IMR-90 (cell line): ENCODE results near the gene C12orf75. TPM values are rescaled to one million over a fixed set of nuclear protein-coding genes. Genes with fewer than 3 reads are reported as not detected.
A peak's percentile ranks its signal among the peaks of the same experiment; 100 is the strongest.

ENCODE experiments used
- ATAC-seq: fragments of 200-7000 bp; cut with Tn5 transposase; 2 replicates; pipeline ENCODE4 v1.9.1; 2020; ENCODE audit warnings: low read depth, mild to moderate bottlenecking, moderate library complexity
- BruUV-seq: library from RNA; stranded (reverse); fragments of 400-500 nt; replicated peaks from 2 replicates; lab custom pipeline; 2021; lab: Mats Ljungman, UMichigan
- CTCF ChIA-PET: fragments of 300-600 bp; formaldehyde crosslinking; extraction: SDS; loops from one replicate; lab custom pipeline; 2021; ENCODE audit warnings: antibody characterized with exemption; lab: Yijun Ruan, JAX
- POLR2A ChIA-PET: fragments of 300-600 bp; sonication (Branson Sonifier 250); formaldehyde crosslinking; loops from one replicate; lab custom pipeline; 2022; ENCODE audit warnings: antibody characterized with exemption; ENCODE audit not compliant: unreplicated experiment; lab: Charles Lee
- DNase-seq: peaks from one replicate; pipeline ENCODE4 v3.0.0; 2013
- H2AFZ ChIP-seq: replicated peaks from 2 replicates; pipeline ENCODE3; 2013; ENCODE audit warnings: low read length, mild to moderate bottlenecking; ENCODE audit not compliant: poor library complexity
- H2AK5ac ChIP-seq: 2 replicates; pipeline ENCODE4 v1.6.1; 2013; ENCODE audit warnings: low read depth, low read length, inconsistent platforms
- H2AK9ac ChIP-seq: replicated peaks from 2 replicates; pipeline ENCODE3; 2013; ENCODE audit warnings: mild to moderate bottlenecking, low read depth, low read length, moderate library complexity; ENCODE audit not compliant: poor library complexity
- H2BK120ac ChIP-seq: 2 replicates; pipeline ENCODE4 v1.6.1; 2013; ENCODE audit warnings: low read depth, low read length, inconsistent platforms
- H2BK15ac ChIP-seq: 3 replicates; pipeline ENCODE4 v1.6.1; 2013; ENCODE audit warnings: low read depth, low read length, inconsistent platforms
- H2BK20ac ChIP-seq: 2 replicates; pipeline ENCODE4 v1.6.1; 2013; ENCODE audit warnings: low read depth, mild to moderate bottlenecking, inconsistent platforms, low read length, moderate library complexity
- H2BK5ac ChIP-seq: 2 replicates; pipeline ENCODE4 v1.6.1; 2013; ENCODE audit warnings: mild to moderate bottlenecking, low read depth, low read length, inconsistent platforms; ENCODE audit not compliant: poor library complexity, severe bottlenecking
- H3K14ac ChIP-seq: replicated peaks from 2 replicates; pipeline ENCODE4 v1.6.1; 2013; ENCODE audit warnings: low read depth, low read length, inconsistent platforms
- H3K18ac ChIP-seq: 2 replicates; pipeline ENCODE4 v1.6.1; 2013; ENCODE audit warnings: low read depth, low read length, control low read depth
- H3K23ac ChIP-seq: 2 replicates; pipeline ENCODE4 v1.6.1; 2013; ENCODE audit warnings: low read depth, low read length, inconsistent platforms
- H3K27ac ChIP-seq: 2 replicates; pipeline ENCODE4 v1.5.1; 2013; ENCODE audit warnings: mild to moderate bottlenecking, control low read depth, low read length; ENCODE audit not compliant: insufficient read depth
- H3K27me3 ChIP-seq: 2 replicates; pipeline ENCODE4 v1.6.1; 2013; ENCODE audit warnings: low read length; ENCODE audit not compliant: control insufficient read depth, insufficient read depth
- H3K36me3 ChIP-seq: 2 replicates; pipeline ENCODE4 v1.6.1; 2013; ENCODE audit warnings: low read length, mixed read lengths; ENCODE audit not compliant: control insufficient read depth, insufficient read depth
- H3K4ac ChIP-seq: 2 replicates; pipeline ENCODE4 v1.6.1; 2013; ENCODE audit warnings: low read depth, low read length, inconsistent platforms
- H3K4me1 ChIP-seq: 2 replicates; pipeline ENCODE4 v1.6.1; 2013; ENCODE audit warnings: low read length, mixed read lengths; ENCODE audit not compliant: control insufficient read depth, insufficient read depth
- H3K4me2 ChIP-seq: 2 replicates; pipeline ENCODE4 v1.6.1; 2013; ENCODE audit warnings: low read depth, mild to moderate bottlenecking, control low read depth, low read length, moderate library complexity
- H3K4me3 ChIP-seq: 2 replicates; pipeline ENCODE4 v1.5.1; 2013; ENCODE audit warnings: low read depth, mild to moderate bottlenecking, control low read depth, low read length, moderate library complexity; ENCODE audit not compliant: insufficient read depth
- H3K56ac ChIP-seq: 2 replicates; pipeline ENCODE4 v1.6.1; 2013; ENCODE audit warnings: low read length, inconsistent platforms; ENCODE audit not compliant: insufficient read depth; ENCODE audit errors: extremely low read depth
- H3K79me1 ChIP-seq, 2 experiments: 2 replicates each; pipeline ENCODE4 v1.6.1; 2013; ENCODE audit warnings: low read length in 2 of 2, inconsistent platforms in 1 of 2, low read depth in 1 of 2
- H3K9ac ChIP-seq: 2 replicates; pipeline ENCODE4 v1.6.1; 2013; ENCODE audit warnings: low read depth, low read length, control low read depth
- H3K9me1 ChIP-seq: 2 replicates; pipeline ENCODE4 v1.6.1; 2013; ENCODE audit warnings: low read length, inconsistent platforms; ENCODE audit not compliant: insufficient read depth
- H3K9me3 ChIP-seq: 2 replicates; pipeline ENCODE4 v1.6.1; 2013; ENCODE audit warnings: low read length; ENCODE audit not compliant: control insufficient read depth, insufficient read depth
- H4K20me1 ChIP-seq: 2 replicates; pipeline ENCODE4 v1.6.1; 2013; ENCODE audit warnings: low read length, inconsistent platforms; ENCODE audit not compliant: insufficient read depth
- H4K5ac ChIP-seq: 2 replicates; pipeline ENCODE4 v1.6.1; 2013; ENCODE audit warnings: mild to moderate bottlenecking, low read depth, low read length, control low read depth
- H4K8ac ChIP-seq, 2 experiments: 2 replicates each; pipeline ENCODE4 v1.6.1; 2013; ENCODE audit warnings: low read depth in 2 of 2, low read length in 2 of 2, control low read depth in 1 of 2, inconsistent platforms in 1 of 2
- H4K91ac ChIP-seq: 2 replicates; pipeline ENCODE4 v1.6.1; 2013; ENCODE audit warnings: low read depth, low read length, inconsistent platforms; ENCODE audit not compliant: insufficient read depth
- CHD1 ChIP-seq: IDR thresholded peaks from 2 replicates; pipeline ENCODE4 v1.6.1; 2012; ENCODE audit warnings: low read depth, low read length, improper control_type of control experiment
- FOS ChIP-seq: fragments of 150-350 bp; IDR thresholded peaks from 2 replicates; pipeline ENCODE4 v1.6.1; 2016; ENCODE audit warnings: low read depth, low read length
- MAFK ChIP-seq: IDR thresholded peaks from 2 replicates; pipeline ENCODE4 v1.6.1; 2012; ENCODE audit warnings: low read depth, low read length, improper control_type of control experiment
- MAZ ChIP-seq: IDR thresholded peaks from 2 replicates; pipeline ENCODE4 v1.6.1; 2012; ENCODE audit warnings: low read depth, mild to moderate bottlenecking, low read length, improper control_type of control experiment, moderate library complexity, borderline replicate concordance
- MXI1 ChIP-seq: IDR thresholded peaks from 2 replicates; pipeline ENCODE4 v1.6.1; 2012; ENCODE audit warnings: low read depth, mild to moderate bottlenecking, low read length, moderate library complexity, borderline replicate concordance
- POLR2A ChIP-seq: IDR thresholded peaks from 2 replicates; pipeline ENCODE4 v1.6.1; 2012; ENCODE audit warnings: mild to moderate bottlenecking, low read depth, low read length
- RAD21 ChIP-seq: IDR thresholded peaks from 2 replicates; pipeline ENCODE4 v1.6.1; 2012; ENCODE audit warnings: low read length, improper control_type of control experiment
- RCOR1 ChIP-seq: IDR thresholded peaks from 2 replicates; pipeline ENCODE4 v1.6.1; 2012; ENCODE audit warnings: mild to moderate bottlenecking, low read length, improper control_type of control experiment; ENCODE audit not compliant: insufficient replicate concordance
- WGBS, 2 experiments: methylation state at CpG; one replicate each; pipeline versions ENCODE4 v1.1.5 to v1.1.7; 2013; ENCODE audit warnings: missing lambda C conversion rate in 2 of 2; ENCODE audit not compliant: insufficient read length in 1 of 2; ENCODE audit errors: extremely low coverage in 2 of 2; 5-methylcytosine and 5-hydroxymethylcytosine counted together
- dilution Hi-C: fragments of 300-500 bp; cut with HindIII; formaldehyde crosslinking; loops from one replicate; pipeline ENCODE4 v1.14.3; 2018; ENCODE audit warnings: low sequenced_read_pairs; ENCODE audit not compliant: unreplicated experiment
- in situ Hi-C: fragments of 300-500 bp; cut with MboI; formaldehyde crosslinking; loops from 3 replicates; pipeline ENCODE4 v1.14.3; 2019; ENCODE audit warnings: low sequenced_read_pairs, inconsistent platforms, mixed read lengths
- intact Hi-C: fragments of 100-400 bp; cut with micrococcal nuclease; formaldehyde crosslinking; loops from 2 replicates; pipeline ENCODE4 v1.10.0; 2022
- polyA plus RNA-seq, 3 experiments: library from polyadenylated mRNA; depleted of rRNA; stranded (reverse); fragments of >200 nt; gene quantifications; 2 replicates each; pipeline ENCODE4 v1.2.3, GENCODE V29; 2012; ENCODE audit warnings: low replicate concordance in 1 of 3
- total RNA-seq: library from RNA; depleted of rRNA; stranded (reverse); fragments of >200 nt; gene quantifications from 2 replicates; pipeline ENCODE4 v1.2.3, GENCODE V29; 2012
- TF ChIP-seq, protein P1 (sequence below): fragments of 150-350 bp; IDR thresholded peaks from 2 replicates; pipeline ENCODE4 v1.6.1; 2016; ENCODE audit warnings: low read depth, mild to moderate bottlenecking, low read length, moderate library complexity, borderline replicate concordance
- TF ChIP-seq, protein P2 (sequence below): fragments of 150-350 bp; IDR thresholded peaks from 2 replicates; pipeline ENCODE4 v1.6.1; 2017; ENCODE audit warnings: mild to moderate bottlenecking, antibody characterized with exemption, low read length, low read depth
- TF ChIP-seq, protein P3 (sequence below): conservative IDR thresholded peaks from 2 replicates; pipeline ENCODE4 v1.5.1; 2012; ENCODE audit warnings: mild to moderate bottlenecking, low read depth, low read length, improper control_type of control experiment

The C12orf75 gene
- total and polyA plus RNA-seq, 2 of the 4 experiments (the other 2 are of a cell fraction): 145 to 278 TPM

DNA sequence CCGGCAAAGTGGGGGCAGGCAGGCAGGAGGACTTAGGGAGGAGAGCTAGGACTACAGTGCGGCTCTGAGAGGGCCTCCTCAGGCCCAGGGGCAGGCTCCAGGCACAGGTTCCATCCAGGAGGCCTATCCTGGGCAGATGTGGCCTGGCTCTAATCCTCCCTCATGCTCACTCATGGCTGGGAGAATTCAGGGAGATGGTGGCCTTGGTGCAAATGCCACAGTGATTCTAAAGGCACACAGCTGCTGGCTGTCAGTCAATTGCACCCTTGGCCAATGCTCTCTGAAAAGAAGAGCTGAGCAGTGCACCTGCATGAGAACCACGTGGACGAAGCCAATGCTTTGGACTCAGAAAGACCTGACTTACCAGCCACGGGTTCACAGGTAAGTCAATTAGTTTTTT lies 89.6 kb downstream of the C12orf75 start:
- Histone ChIP-seq H2AK9ac (peak overlapping the region; percentile 10), H3K4me1 (peaks cover 13% of the 10 kb centered on the region), H3K18ac (no peak overlapping the region), H4K5ac (no peak overlapping the region), H3K14ac (no peak overlapping the region), H2BK120ac (no peak overlapping the region), H2AK5ac (peak overlapping the region; percentile 14; the same call in 1 of the 2 replicates), H3K9me3 (no peaks in the 10 kb centered on the region), H3K4ac (peak overlapping the region; percentile 58), H3K27me3 (no peaks in the 10 kb centered on the region), H3K79me1 (no peaks in the 10 kb centered on the region), H2BK15ac (no peak overlapping the region), H3K36me3 (no peaks in the 10 kb centered on the region), H2AFZ (no peak overlapping the region), H3K56ac (no peak overlapping the region), H4K8ac (no peak overlapping the region), H3K4me2 (no peak overlapping the region), H3K4me3 (no peak overlapping the region), H4K91ac (0 out of 2 replicates have a peak overlapping the region, but pooled peaks have one; percentile 52), H2BK20ac (no peak overlapping the region), H3K23ac (no peak overlapping the region), H3K9ac (no peak overlapping the region), H2BK5ac (no peak overlapping the region), H3K9me1 (peaks cover 13% of the 10 kb centered on the region), H4K20me1 (no peaks in the 10 kb centered on the region), H3K27ac (no peak overlapping the region)
- DNase-seq (no peak), ATAC-seq (no peak)
- ChIA-PET POLR2A (interaction anchor here (1.7 kb wide), 1 partner anchor 716 kb away, joined by 7 read pairs; no protein-coding TSS in a partner anchor), CTCF (interaction anchor here (0.5 to 2.2 kb wide), 10 partner anchors 43 to 804 kb away, joined by 3 to 26 read pairs (median 3); no protein-coding TSS in a partner anchor)
- TF ChIP-seq RCOR1 (no peak), MAFK (no peak), CHD1 (no peak), MAZ (no peak), RAD21 (no peak), POLR2A (no peak), MXI1 (no peak), FOS (no peak)
- TF ChIP-seq, protein P1, sequence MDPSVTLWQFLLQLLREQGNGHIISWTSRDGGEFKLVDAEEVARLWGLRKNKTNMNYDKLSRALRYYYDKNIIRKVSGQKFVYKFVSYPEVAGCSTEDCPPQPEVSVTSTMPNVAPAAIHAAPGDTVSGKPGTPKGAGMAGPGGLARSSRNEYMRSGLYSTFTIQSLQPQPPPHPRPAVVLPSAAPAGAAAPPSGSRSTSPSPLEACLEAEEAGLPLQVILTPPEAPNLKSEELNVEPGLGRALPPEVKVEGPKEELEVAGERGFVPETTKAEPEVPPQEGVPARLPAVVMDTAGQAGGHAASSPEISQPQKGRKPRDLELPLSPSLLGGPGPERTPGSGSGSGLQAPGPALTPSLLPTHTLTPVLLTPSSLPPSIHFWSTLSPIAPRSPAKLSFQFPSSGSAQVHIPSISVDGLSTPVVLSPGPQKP: no peak
- TF ChIP-seq, protein P2, sequence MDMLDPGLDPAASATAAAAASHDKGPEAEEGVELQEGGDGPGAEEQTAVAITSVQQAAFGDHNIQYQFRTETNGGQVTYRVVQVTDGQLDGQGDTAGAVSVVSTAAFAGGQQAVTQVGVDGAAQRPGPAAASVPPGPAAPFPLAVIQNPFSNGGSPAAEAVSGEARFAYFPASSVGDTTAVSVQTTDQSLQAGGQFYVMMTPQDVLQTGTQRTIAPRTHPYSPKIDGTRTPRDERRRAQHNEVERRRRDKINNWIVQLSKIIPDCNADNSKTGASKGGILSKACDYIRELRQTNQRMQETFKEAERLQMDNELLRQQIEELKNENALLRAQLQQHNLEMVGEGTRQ: no peak
- TF ChIP-seq, protein P3, sequence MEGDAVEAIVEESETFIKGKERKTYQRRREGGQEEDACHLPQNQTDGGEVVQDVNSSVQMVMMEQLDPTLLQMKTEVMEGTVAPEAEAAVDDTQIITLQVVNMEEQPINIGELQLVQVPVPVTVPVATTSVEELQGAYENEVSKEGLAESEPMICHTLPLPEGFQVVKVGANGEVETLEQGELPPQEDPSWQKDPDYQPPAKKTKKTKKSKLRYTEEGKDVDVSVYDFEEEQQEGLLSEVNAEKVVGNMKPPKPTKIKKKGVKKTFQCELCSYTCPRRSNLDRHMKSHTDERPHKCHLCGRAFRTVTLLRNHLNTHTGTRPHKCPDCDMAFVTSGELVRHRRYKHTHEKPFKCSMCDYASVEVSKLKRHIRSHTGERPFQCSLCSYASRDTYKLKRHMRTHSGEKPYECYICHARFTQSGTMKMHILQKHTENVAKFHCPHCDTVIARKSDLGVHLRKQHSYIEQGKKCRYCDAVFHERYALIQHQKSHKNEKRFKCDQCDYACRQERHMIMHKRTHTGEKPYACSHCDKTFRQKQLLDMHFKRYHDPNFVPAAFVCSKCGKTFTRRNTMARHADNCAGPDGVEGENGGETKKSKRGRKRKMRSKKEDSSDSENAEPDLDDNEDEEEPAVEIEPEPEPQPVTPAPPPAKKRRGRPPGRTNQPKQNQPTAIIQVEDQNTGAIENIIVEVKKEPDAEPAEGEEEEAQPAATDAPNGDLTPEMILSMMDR: no peak
- 86% methylated on average over 3 of the region's 5 CpGs; no CpG with 5 or more reads in 1 of the 2 experiments for WGBS, 2 experiments
- intact Hi-C loops (loop anchor here (1.0 to 10.0 kb wide), 5 partner anchors 285 to 935 kb away; partner anchors contain the start of gene POLR3B), dilution Hi-C loops (no loop called here), in situ Hi-C loops (loop anchor here (5.0 to 25.0 kb wide), 3 partner anchors 712 to 942 kb away; partner anchors contain the start of gene POLR3B)
- no TSS peak for BruUV-seq
